Stimulated activated CD4-positive, alpha-beta T cell treated with anti-CD3 and anti-CD28 coated beads, Interleukin-1b, Interleukin-23, amount 100 ng/mL, for 1 hour (primary cell): ENCODE measurements around the gene SLC39A6.
"Not testable (repeated sequence)": the region's sequence is repeated elsewhere in the genome, so short reads cannot be mapped to it uniquely, and the experiment has no call there.

ENCODE experiments used
- DNase-seq, 2 donors: peaks; one replicate each; pipeline ENCODE4 v3.0.0-alpha.2; 2020; ENCODE audit warnings: low read depth in 2 of 2

Gene SLC39A6

GRCh38 chr18:36139245-36139644, 10.1 kb upstream of the SLC39A6 start:
- no peak for DNase-seq

GRCh38 chr18:36135264-36135663, 6.1 kb upstream of the SLC39A6 start:
- DNase-seq: no peak

GRCh38 chr18:36132756-36133155, 3.6 kb upstream of the SLC39A6 start:
- DNase-seq: no peak

DNA sequence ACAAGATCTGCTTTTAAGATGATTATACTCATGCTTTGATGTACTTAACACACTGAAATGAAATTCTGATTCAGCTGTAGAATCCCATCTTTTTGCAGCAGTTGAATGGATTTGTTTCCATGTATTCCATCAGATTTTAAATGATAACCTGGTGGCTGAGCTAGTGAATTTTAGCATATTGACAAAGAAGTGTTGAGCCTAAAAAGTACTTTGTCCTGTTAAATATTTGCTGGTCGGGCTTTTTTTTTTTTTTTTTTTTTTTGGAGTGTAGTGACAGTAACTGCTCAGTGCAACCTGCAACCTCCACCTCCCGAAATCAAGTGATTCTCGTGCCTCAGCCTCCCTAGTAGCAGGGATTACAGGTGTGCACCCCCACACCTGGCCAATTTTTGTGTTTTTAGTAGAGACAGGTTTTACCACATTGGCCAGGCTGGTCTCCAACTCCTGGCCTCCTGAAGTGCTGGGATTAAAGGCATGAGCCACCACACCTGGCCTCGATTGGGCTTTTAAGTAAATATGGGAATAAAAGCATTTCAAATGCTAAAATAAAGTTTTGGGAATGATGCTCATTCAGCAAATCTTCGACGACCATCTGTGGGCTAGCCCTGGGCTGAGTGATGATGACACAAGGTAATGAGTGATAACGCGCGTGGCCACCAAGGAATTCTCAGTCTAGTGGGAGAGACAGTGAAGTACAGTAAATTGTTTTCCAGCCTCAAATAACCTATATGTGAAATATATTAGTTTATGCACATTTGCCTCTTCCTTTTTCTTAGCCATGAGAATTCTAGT, 2.7 kb upstream of the SLC39A6 start:
- no peak for DNase-seq

- no peak for DNase-seq
These were observed 1.9 kb upstream of the SLC39A6 start for GRCh38 chr18:36130883-36131653.

- DNase-seq: no peak
These were observed 1.1 kb upstream of the SLC39A6 start for GRCh38 chr18:36130039-36130831.

DNA sequence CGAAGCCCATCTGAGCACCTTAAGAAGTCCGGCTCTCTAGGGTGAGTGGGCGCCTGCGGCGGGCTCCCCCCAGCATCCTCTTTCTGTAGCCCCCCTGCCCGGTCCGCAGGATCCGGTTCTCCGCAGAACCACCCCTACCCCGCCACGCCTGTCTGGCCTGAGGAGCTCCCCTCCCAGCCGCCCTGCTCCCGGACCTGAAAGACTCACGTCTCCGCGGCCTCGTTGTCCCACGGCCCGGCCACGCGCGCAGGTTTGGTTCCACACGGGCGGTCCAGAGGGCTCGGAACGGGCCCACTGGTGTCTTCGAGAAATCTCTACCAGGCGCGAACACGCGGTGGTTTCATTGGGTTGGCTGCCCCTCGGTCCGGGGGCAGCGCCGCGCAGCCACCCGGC, 237 bp downstream of the SLC39A6 start:
- no peak for DNase-seq

DNA sequence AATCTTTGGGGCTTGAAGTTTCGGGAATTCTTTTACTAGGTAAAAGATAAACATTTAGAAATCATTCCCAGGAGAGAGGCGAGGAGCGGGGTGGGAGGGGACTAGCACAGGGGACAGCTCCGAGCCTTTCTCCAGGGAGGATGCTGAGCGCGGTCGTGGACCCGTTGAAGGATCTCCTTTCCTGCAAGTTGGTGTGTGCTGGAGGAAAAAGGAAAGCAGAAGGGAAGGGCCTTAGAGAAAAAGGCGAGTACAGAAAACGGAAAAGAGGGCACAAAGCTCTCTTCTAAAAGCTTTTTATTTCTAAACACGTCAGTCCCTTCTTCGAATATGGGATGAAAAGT, 640 bp downstream of the SLC39A6 start:
- DNase-seq: no peak

- no peak for DNase-seq
These were observed 1.2 kb downstream of the SLC39A6 start for GRCh38 chr18:36127836-36128529.

DNA sequence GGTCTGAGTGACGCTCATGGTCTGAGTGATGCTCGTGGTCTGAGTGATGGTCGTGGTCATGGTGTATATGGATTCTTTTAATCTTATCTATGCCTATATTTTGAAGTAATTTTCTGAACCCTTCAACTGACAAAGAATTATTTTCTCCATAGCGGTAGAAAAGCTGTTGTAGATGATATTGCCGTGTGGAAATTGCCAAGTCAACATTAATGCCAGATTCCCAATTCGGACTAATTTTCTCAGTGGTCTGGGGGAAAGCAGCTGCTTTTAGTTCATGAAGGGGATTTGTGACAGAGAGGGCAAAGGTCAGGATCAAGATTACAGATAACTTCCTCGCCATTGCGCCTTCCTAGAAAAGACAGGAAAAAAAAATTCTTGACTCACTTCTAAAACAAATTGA, 2.5 kb downstream of the SLC39A6 start:
- DNase-seq: no peak

GRCh38 chr18:36124841-36125240, 4.3 kb downstream of the SLC39A6 start:
- DNase-seq: no peak

- DNase-seq: no peak
These were observed 8.8 kb downstream of the SLC39A6 start for GRCh38 chr18:36120297-36120696.

DNA sequence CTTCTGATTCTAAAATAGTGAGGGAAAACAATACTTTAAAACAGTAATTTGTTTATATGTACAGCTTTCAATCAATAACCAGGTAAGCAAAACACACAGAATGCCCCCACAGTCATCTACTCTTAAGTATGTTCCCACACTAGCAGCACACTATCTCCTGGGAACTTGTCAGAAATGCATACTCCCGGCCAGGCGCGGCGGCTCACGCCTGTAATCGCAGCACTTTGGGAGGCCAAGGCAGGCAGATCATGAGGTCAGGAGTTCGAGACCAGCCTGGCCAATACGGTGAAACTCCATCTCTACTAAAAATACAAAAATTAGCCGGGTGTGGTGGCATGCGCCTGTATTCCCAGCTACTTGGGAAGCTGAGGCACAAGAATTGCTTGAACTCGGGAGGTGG, 12.4 kb downstream of the SLC39A6 start:
- DNase-seq: not testable (repeated sequence)

GRCh38 chr18:36114738-36115137, 14.4 kb downstream of the SLC39A6 start:
- DNase-seq: no peak

- DNase-seq: no peak
These were observed 14.9 kb downstream of the SLC39A6 start for GRCh38 chr18:36114251-36114650.

- DNase-seq: no peak
These were observed 16.8 kb downstream of the SLC39A6 start for GRCh38 chr18:36112302-36112701.

DNA sequence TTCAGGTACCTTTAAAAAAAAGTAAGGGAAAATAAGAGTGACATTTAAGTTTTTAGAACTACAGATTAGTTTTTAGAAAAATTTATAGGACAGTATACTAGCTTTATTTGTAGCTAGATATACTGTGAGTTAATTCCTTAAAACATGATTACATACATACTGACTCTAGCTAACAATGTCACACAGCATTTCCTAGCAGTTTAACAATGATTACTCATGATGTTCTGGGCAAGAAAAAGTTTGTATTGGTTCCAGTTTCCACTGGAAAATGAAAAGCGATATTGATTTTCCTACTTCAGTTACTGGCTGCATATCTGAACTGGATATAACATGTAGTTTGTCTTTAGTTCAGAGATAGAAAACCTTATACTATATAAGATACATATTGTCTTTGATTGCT, 19.4 kb downstream of the SLC39A6 start:
- no peak for DNase-seq

- no peak for DNase-seq
These were observed 20.5 kb downstream of the SLC39A6 start for GRCh38 chr18:36108601-36109000.

- no peak for DNase-seq
These were observed 20.9 kb downstream of the SLC39A6 start for GRCh38 chr18:36108196-36108595.

DNA sequence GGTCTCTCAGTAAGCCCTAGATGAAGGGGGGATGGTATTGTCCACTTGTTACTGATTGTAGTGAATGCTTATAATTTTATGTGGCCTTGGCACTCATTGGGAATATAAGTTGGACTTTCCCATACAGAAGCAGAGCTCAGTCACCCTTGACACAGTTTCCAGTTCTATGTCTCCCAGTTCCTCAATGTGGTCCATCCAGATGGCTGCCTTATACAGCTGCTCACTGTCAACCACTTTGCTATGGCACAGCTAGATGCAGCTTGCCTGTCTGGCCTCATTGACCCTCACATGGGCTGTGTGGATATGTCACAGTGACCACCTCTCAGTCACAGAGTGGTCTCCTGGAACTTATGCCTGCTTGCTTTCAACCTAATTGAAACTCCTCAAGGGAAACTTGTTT, 21.7 kb downstream of the SLC39A6 start:
- no peak for DNase-seq

GRCh38 chr18:36104749-36105148, 24.4 kb downstream of the SLC39A6 start:
- DNase-seq: no peak

GRCh38 chr18:36101943-36102342, 27.2 kb downstream of the SLC39A6 start:
- DNase-seq: no peak
